Activated CD8-positive, alpha-beta memory T cell treated with anti-CD3 and anti-CD28 coated beads, Interleukin-2, amount 50 U/mL, for 24 hours (primary cell): Measurements from ENCODE around the gene ZNF669.

Experiments used
- DNase-seq: peaks from one replicate; pipeline ENCODE4 v3.0.0-alpha.2; 2020; ENCODE audit errors: extremely low read depth

Gene ZNF669

GRCh38 chr1:247111259-247111699, 7.1 kb upstream of the ZNF669 start:
- no peak for DNase-seq

GRCh38 chr1:247110627-247111258, 6.6 kb upstream of the ZNF669 start:
- DNase-seq = no peak

DNA sequence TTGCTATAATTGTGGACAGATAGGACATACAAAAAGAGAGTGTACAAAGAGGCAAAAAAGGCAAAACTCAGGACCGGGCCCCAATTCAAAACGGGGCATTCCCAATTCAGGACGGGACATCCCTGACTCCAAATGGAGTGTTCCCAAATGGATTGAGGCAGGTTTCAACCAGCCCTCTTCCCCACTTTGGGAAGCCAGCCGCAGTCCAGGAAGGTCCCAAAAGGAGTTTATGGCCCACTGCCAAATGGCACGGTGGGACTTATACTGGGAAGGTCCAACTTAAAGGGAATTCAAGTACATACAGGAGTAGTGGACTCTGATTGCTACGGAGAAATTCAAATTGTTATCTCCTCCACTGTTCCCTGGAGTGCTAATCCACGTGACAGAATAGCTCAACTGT, 3.5 kb upstream of the ZNF669 start:
- DNase-seq = no peak

- no peak for DNase-seq
These were observed 1.8 kb upstream of the ZNF669 start for GRCh38 chr1:247105966-247106365.

DNA sequence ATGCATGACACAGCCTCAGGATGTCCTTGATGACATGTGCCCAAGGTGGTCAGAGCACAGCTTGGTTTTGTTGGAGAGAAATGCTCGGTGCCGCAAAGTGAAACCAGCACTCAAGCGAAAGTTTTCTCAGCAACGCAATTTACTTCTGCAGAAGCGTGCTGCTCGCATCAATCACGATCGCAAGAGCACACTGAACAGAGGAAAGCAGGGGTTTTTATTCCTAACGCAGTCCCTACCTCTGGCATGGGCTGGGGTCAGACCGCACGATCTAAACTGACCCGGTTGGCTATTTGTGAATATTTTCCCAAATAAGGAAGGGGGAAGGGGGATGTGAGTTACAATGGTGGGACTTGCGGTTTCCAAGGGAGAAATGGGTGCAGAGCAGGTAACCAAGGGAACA, 809 bp upstream of the ZNF669 start:
- no peak for DNase-seq

DNA sequence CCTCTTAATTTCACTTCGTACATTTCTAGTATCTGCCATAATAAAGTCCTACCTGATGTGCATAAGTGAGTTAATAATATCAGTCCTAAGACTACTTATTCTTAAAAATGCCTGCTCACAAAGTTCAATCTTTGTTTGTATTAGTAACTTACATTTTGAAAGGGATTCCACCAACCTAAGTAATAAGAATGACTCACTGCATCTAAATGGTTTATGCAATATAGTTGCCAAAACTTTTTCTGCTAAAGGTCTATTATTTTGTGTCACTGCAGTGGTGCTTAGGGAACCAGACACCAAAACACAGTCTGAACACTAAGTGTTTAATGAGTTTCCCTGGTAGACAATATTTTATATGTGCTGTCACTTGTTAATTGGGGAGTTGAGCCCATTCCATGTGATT, 1.8 kb downstream of the ZNF669 start:
- DNase-seq = no peak

GRCh38 chr1:247100676-247101279, 3.4 kb downstream of the ZNF669 start:
- DNase-seq = no peak

DNA sequence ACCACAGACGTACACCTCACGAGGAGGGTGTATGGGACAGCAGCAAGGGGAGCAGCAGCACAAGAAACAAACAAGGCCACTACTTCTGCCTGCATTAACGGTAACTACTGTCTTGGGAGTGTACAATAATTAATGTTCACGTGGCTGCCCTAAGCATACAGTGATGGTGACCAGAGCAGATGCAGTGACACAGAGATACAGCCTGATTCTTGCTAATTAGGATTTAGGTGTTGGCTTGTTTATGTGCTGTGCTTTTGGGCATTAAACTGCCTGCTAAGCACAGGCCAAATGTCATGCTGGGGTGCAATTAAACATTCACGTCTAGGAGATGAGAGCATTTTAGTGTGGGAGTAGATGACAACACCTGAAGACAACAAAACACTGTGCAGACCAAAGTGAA, 7.2 kb downstream of the ZNF669 start:
- DNase-seq = no peak

GRCh38 chr1:247096544-247096943, 7.6 kb downstream of the ZNF669 start:
- no peak for DNase-seq

DNA sequence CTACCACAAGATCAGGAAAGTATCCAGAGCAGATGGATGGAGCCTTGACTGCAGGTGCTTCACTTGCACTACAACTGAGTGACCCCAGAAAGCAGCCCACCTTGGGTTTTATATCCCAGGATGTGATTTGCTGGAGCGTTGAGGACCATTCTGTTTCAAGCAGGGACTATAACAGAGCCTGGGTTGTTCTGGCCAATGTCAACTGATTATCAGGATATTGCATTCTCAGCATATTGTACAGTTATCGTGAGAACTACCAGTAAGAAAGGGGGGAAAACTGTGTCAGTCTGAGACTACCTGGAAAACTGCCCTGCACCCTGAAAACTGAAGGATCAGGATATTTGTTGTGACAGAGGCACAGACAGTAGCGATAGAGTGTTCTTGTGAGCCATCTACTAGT, 8.0 kb downstream of the ZNF669 start:
- no peak for DNase-seq

DNA sequence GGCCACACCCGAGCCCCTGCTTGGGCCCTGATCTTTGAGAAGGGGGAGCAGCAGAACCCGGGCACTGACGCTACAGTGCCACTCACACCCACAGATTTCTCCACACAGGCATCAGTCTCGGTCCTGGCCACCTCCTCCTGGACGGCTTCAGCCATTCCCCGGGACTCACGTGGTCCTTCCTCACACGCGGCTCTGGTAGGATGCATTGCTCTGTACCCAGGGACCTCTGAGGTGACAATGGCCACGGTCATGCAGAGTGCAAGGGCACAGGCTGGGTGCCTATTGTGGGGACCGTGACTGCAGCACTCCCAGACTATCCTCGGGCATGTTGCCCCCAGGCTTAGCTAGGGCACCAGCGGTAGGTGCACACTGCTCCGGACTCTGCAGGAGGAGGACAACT, 13.7 kb downstream of the ZNF669 start:
- DNase-seq = no peak

GRCh38 chr1:247089616-247090375, 14.4 kb downstream of the ZNF669 start:
- DNase-seq = no peak

DNA sequence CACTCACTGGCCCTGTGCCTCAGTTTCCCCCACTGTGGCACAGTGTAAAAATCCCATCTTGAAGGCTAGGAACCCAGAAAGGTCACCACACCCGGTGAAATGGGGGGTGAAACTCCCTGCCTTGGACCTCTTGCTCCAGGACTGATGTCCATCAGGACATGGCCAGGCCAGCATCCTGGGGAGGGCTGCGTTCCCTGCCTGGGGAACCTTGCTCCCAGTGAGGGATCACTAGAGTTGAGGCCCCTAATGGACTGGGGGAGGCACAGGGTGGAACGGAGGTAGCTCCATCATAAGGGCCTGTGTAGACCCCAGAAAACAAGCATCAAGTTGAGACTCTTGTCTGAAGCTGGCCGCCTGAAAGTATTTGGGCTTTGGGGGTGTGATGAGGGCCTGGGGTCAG, 15.2 kb downstream of the ZNF669 start:
- DNase-seq = no peak

- DNase-seq = no peak
These were observed 16.9 kb downstream of the ZNF669 start for GRCh38 chr1:247087256-247087655.

DNA sequence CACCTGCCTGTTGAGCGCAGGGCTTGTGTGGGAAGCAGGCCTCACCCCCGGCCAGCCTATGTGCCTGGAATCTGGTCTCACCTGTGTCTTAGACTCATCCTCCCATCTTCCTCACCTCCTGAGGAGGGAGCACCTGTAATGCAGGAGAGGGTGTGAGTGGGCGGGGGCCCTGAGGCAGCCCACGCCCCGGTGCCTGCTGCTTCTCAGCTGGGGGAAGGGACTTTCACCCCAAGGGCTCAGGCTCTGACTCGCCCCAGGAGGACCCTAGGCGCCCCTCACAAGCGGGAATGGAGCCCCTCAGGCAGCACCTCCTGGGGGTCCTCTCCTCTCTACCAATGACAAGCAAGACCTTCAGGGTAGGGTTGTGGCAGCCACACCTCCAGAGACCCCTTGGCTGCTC, 18.8 kb downstream of the ZNF669 start:
- no peak for DNase-seq

DNA sequence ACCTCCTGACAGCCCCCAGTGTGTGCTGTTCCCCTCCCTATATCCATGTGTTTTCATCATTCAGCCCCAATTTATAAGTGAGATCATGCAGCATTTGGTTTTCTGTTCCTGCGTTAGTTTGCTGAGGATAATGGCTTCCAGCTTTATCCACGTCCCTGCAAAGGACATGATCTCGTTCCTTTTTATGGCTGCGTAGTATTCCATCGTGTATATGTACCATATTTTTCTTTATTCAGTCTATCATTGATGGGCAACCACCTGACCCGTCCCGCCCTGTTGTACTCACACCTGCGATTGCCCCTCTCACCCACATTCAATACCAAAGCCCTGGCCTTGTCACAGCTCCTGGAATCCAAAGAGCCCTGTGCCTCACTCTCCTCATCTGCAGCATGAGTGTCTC, 19.4 kb downstream of the ZNF669 start:
- DNase-seq = no peak

DNA sequence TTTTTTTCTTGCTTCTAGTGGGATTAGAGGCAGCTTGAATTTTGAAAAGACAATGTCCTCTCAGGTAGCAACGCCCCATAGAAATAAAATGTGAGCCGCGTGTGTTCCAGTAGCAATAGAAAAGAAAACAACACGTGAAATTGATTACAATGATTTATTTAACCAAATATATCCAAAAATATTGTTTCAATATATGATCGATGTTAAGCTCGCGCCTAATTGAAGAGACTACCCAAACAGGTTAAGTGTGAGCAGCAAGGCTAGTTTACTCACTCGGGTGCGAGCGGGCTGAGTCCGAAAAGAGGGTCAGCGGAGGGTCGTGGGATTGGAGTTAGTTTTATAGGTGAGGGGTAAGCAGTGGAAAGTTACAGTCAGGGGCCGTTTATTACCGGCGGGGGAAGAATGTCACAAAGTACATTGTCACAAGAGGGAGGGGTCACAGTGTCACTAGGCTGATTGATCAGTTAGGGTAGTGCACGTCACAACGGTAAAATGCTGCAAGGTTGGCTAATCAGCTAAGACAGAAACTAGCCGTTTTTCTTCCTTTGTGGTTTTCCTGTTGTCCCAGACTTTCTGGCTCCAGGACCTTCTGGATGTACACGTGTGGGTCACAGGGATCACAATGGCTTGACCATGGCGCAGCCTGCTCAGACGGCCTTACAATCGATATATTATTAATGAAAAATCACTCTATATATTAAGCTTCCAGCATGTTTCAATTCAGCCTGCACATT, 24.8 kb downstream of the ZNF669 start:
- DNase-seq = no peak

DNA sequence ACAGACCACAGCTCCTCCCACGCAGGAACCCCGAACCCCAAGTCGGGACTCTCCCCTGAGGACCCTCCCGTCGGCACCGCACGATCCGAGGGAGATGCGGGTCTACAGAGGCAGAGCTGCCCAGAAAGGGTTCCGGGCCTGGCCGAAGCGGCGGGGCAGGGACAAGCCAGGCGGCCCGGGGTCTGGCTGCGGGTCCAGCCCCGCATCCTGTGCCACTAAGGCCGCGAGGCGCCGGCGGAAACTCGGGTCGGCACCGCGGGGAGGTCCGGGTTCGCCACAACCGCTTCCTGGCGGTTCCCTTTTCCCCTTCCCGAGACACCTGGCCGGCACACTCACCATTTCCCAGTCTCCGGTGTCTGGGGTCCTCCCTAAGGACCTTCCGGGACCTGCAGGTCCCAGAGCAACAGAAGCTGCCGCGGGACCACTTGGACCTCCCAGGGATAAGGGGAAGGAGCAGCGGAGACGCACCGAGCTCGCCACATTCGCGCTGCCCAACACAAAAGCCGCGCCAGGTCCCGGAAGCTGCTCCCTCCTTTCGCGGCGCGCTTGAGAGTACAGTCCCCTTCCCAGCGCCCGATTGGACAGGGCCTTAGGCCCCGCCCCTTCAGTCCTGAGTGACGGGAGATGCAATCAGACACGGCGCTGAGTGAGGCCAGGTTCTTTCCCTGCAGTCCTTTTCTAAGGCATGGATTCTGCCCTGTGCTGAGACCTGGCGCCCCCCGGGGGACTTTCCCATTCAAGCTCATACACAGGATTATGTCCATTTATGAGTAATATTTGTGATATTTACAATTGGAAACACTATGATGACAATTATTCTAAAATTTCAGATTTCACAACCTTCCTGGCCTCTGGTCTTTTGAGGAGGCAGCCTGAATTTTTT, 25.7 kb downstream of the ZNF669 start, which contains the start of gene ZNF670:
Gene ZNF670 (minus strand): TSS at position 554 of the 883 bp plus-strand sequence. CDS start 215 bp downstream, at position 339.
- peak; percentile 79 for DNase-seq

DNA sequence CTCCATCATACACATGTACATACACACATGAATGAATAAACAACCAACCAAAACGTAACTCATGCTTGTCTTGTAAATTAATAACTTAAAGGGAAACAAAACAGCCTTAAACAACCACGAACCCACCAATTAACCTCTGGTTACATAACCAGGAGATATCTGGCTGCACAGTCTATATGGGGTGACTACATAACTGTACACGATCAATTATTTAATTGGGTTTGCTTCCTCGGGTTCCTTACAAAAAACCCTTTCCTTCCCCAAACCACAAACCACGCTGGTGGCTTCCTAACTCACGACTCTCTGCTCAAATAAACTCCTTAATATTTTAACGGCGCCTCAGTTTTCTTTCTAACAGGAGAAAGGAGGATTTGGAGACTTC, 26.3 kb downstream of the ZNF669 start:
- DNase-seq = no peak

DNA sequence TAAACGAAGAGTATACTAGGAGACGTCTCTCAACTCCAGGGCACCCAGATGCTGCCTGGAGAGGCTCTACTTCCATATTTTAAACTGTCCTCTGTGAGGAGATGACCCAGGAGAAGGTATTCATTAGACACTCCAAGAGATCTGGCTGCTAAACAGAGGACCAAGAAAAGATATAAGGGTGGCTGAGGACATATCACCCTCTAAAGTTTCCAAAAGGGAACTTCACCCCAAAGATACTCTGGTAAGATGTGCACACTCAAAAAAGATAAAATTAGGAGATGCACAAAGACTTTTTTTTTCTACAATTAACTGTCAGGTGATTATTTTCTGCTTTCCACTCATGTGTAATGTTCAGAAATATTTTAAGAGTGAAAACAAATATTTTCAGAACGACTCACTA, 26.9 kb downstream of the ZNF669 start:
- DNase-seq = no peak

DNA sequence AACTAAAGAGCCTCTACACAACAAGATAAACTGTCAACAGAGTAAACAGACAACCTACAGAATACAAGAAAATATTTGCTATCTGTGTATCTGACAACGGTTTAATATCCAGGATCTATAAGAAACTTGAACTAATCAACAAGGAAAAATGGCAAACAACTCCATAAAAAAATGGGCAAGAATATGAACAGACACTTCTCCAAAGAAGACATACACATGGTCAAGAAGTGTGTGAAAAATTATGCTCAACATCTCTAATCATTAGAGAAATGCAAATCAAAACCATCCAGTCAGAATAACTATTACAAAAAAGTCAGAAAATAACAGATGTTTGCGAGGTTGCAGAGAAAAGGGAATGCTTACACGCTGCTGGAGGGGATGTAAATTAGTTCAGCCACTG, 33.5 kb downstream of the ZNF669 start:
- no peak for DNase-seq
